Stimulated activated CD4-positive, alpha-beta T cell treated with anti-CD3 and anti-CD28 coated beads, Interleukin-4, amount 100 ng/mL, for 1 hour (primary cell): ENCODE measurements around the gene RPRD1A.
"Not testable (repeated sequence)": the region's sequence is repeated elsewhere in the genome, so short reads cannot be mapped to it uniquely, and the experiment has no call there.

Experiments used
- DNase-seq: peaks from one replicate; pipeline ENCODE4 v3.0.0-alpha.2; 2020

RPRD1A gene

GRCh38 chr18:36075862-36076587, 8.7 kb upstream of the RPRD1A start:
- DNase-seq, result no peak

- DNase-seq, result no peak
Measured at GRCh38 chr18:36074435-36074834, 7.1 kb upstream of the RPRD1A start.

GRCh38 chr18:36073676-36074075, 6.3 kb upstream of the RPRD1A start:
- no peak for DNase-seq

- not testable (repeated sequence) for DNase-seq
Measured at GRCh38 chr18:36072406-36072805, 5.0 kb upstream of the RPRD1A start.

- no peak for DNase-seq
Measured at GRCh38 chr18:36066686-36067054, 689 bp downstream of the RPRD1A start.

- no peak for DNase-seq
Measured at GRCh38 chr18:36066001-36066400, 1.4 kb downstream of the RPRD1A start.

- DNase-seq, result not testable (repeated sequence)
Measured at GRCh38 chr18:36064809-36065079, 2.6 kb downstream of the RPRD1A start.

GRCh38 chr18:36064027-36064808, 3.1 kb downstream of the RPRD1A start:
- DNase-seq, result no peak

- DNase-seq, result no peak
Measured at GRCh38 chr18:36058674-36059073, 8.7 kb downstream of the RPRD1A start.

- no peak for DNase-seq
Measured at GRCh38 chr18:36051760-36052159, 15.6 kb downstream of the RPRD1A start.

- no peak for DNase-seq
Measured at GRCh38 chr18:36050479-36050878, 16.9 kb downstream of the RPRD1A start.

- no peak for DNase-seq
Measured at GRCh38 chr18:36047521-36047920, 19.8 kb downstream of the RPRD1A start.

GRCh38 chr18:36046898-36047297, 20.5 kb downstream of the RPRD1A start:
- DNase-seq, result no peak

GRCh38 chr18:36045241-36045991, 21.9 kb downstream of the RPRD1A start:
- DNase-seq, result no peak

GRCh38 chr18:36043153-36043552, 24.2 kb downstream of the RPRD1A start:
- DNase-seq, result no peak

- no peak for DNase-seq
Measured at GRCh38 chr18:36041146-36041545, 26.2 kb downstream of the RPRD1A start.

GRCh38 chr18:36038102-36038663, 29.2 kb downstream of the RPRD1A start:
- no peak for DNase-seq

GRCh38 chr18:36035253-36035652, 32.1 kb downstream of the RPRD1A start:
- DNase-seq, result no peak

GRCh38 chr18:36034299-36034895, 33.0 kb downstream of the RPRD1A start:
- no peak for DNase-seq

- DNase-seq, result no peak
Measured at GRCh38 chr18:36031903-36032302, 35.5 kb downstream of the RPRD1A start.

- DNase-seq, result no peak
Measured at GRCh38 chr18:36031407-36031806, 36.0 kb downstream of the RPRD1A start.

- no peak for DNase-seq
Measured at GRCh38 chr18:36028859-36029258, 38.5 kb downstream of the RPRD1A start.

GRCh38 chr18:36025025-36025424, 42.3 kb downstream of the RPRD1A start:
- no peak for DNase-seq
